ENCODE measurements around the gene CPNE5. TPM values are rescaled to one million over a fixed set of nuclear protein-coding genes. Genes with fewer than 3 reads are reported as not detected.

Gene CPNE5
- total RNA-seq, 1 donor from 2014 or later: 2.7 TPM

- intact Hi-C loops (cut with micrococcal nuclease): no loop called here
Observed at GRCh38 chr6:36729161-36729524, 110.1 kb downstream of the CPNE5 start.

- intact Hi-C loops (cut with micrococcal nuclease): no loop called here
Observed at GRCh38 chr6:36728289-36729160, 110.7 kb downstream of the CPNE5 start.

GRCh38 chr6:36727505-36728021 lies 111.7 kb downstream of the CPNE5 start:
- intact Hi-C loops (cut with micrococcal nuclease): loop anchor here (1.0 to 2.0 kb wide), 3 partner anchors 8 to 47 kb away; no protein-coding TSS in a partner anchor

- intact Hi-C loops (cut with micrococcal nuclease): no loop called here
Observed at GRCh38 chr6:36725581-36725980, 113.7 kb downstream of the CPNE5 start.

- intact Hi-C loops (cut with micrococcal nuclease): loop anchor here (1.0 kb wide), 1 partner anchor 101 kb away; no protein-coding TSS in a partner anchor
Observed at GRCh38 chr6:36724514-36725390, 114.5 kb downstream of the CPNE5 start.

GRCh38 chr6:36723992-36724391 lies 115.3 kb downstream of the CPNE5 start:
- intact Hi-C loops (cut with micrococcal nuclease): loop anchor here (1.0 kb wide), 1 partner anchor 101 kb away; no protein-coding TSS in a partner anchor

GRCh38 chr6:36722879-36723278 lies 116.4 kb downstream of the CPNE5 start:
- intact Hi-C loops (cut with micrococcal nuclease): no loop called here

GRCh38 chr6:36722365-36722764 lies 116.9 kb downstream of the CPNE5 start:
- intact Hi-C loops (cut with micrococcal nuclease): no loop called here

- intact Hi-C loops (cut with micrococcal nuclease): no loop called here
Observed at GRCh38 chr6:36721369-36722140, 117.7 kb downstream of the CPNE5 start.

- intact Hi-C loops (cut with micrococcal nuclease): no loop called here
Observed at GRCh38 chr6:36720251-36721141, 118.7 kb downstream of the CPNE5 start.

GRCh38 chr6:36719126-36719525 lies 120.1 kb downstream of the CPNE5 start:
- intact Hi-C loops (cut with micrococcal nuclease): no loop called here

GRCh38 chr6:36718560-36718959 lies 120.7 kb downstream of the CPNE5 start:
- intact Hi-C loops (cut with micrococcal nuclease): no loop called here

GRCh38 chr6:36717871-36718540 lies 121.2 kb downstream of the CPNE5 start:
- intact Hi-C loops (cut with micrococcal nuclease): no loop called here

GRCh38 chr6:36717231-36717825 lies 121.9 kb downstream of the CPNE5 start:
- intact Hi-C loops (cut with micrococcal nuclease): no loop called here

- intact Hi-C loops (cut with micrococcal nuclease): no loop called here
Observed at GRCh38 chr6:36716476-36717093, 122.7 kb downstream of the CPNE5 start.

- intact Hi-C loops (cut with micrococcal nuclease): no loop called here
Observed at GRCh38 chr6:36715469-36715868, 123.8 kb downstream of the CPNE5 start.

GRCh38 chr6:36714511-36714910 lies 124.7 kb downstream of the CPNE5 start:
- intact Hi-C loops (cut with micrococcal nuclease): no loop called here

- intact Hi-C loops (cut with micrococcal nuclease): no loop called here
Observed at GRCh38 chr6:36713846-36714245, 125.4 kb downstream of the CPNE5 start.

GRCh38 chr6:36712816-36713215 lies 126.4 kb downstream of the CPNE5 start:
- intact Hi-C loops (cut with micrococcal nuclease): no loop called here
